Heart right ventricle (tissue), 16 donors: ENCODE results near the gene SBK3. TPM values are rescaled to one million over a fixed set of nuclear protein-coding genes. Genes with fewer than 3 reads are reported as not detected.
"Not testable (repeated sequence)": the region's sequence is repeated elsewhere in the genome, so short reads cannot be mapped to it uniquely, and the experiment has no call there.

ENCODE experiments used
- ATAC-seq, 8 donors: fragments of 200-7000 bp; cut with Tn5 transposase; one replicate each; pipeline ENCODE4 v1.9.1; 2020; ENCODE audit warnings: mild to moderate bottlenecking in 8 of 8, moderate library complexity in 8 of 8, moderate number of reproducible peaks in 1 of 8
- DNase-seq, 2 donors: peaks; one replicate each; pipeline ENCODE4 v3.0.0-alpha.2; 2020
- H3K27ac ChIP-seq, 10 donors: fragments of 200-600 bp; sonication (generic) in 2 of 10; one replicate each; pipeline versions ENCODE4 v1.5.0 to v1.8.0; 2020 to 2022; ENCODE audit warnings: mild to moderate bottlenecking in 3 of 10
- H3K27me3 ChIP-seq, 7 donors: fragments of 200-600 bp; one replicate each; pipeline ENCODE4 v1.8.0; 2021 to 2022; ENCODE audit warnings: mild to moderate bottlenecking in 2 of 7
- H3K36me3 ChIP-seq, 9 donors: fragments of 200-600 bp; sonication (generic) in 1 of 9; one replicate each; pipeline versions ENCODE4 v1.5.0 to v1.8.0; 2020 to 2022; ENCODE audit warnings: mild to moderate bottlenecking in 2 of 9
- H3K4me1 ChIP-seq, 9 donors: fragments of 200-600 bp; sonication (generic) in 1 of 9; one replicate each; pipeline versions ENCODE4 v1.5.0 to v1.8.0; 2020 to 2022; ENCODE audit warnings: mild to moderate bottlenecking in 4 of 9
- H3K4me3 ChIP-seq, 10 donors: fragments of 200-600 bp; sonication (generic) in 2 of 10; one replicate each; pipeline versions ENCODE4 v1.5.0 to v1.8.0; 2020 to 2022; ENCODE audit warnings: mild to moderate bottlenecking in 7 of 10, moderate library complexity in 2 of 10
- H3K9me3 ChIP-seq, 11 donors: fragments of 200-600 bp in 10 of 11; sonication (generic) in 2 of 11; one replicate each; pipeline versions ENCODE4 v1.5.0 to v1.8.0; 2013 to 2022; ENCODE audit warnings: mild to moderate bottlenecking in 2 of 11, control low read depth in 1 of 11, moderate library complexity in 1 of 11
- CTCF ChIP-seq, 9 donors: fragments of 200-600 bp; sonication (generic) in 2 of 9; IDR thresholded peaks; one replicate each; pipeline versions ENCODE4 v1.5.0 to v1.8.0; 2021 to 2022; ENCODE audit warnings: antibody characterized with exemption in 9 of 9, mild to moderate bottlenecking in 5 of 9, moderate library complexity in 1 of 9
- WGBS, 2 donors: extraction: QIAGEN DNeasy Blood & Tissue Kit; methylation state at CpG; one replicate each; pipeline ENCODE4 v1.1.7; 2013; ENCODE audit warnings: inconsistent platforms in 1 of 2; 5-methylcytosine and 5-hydroxymethylcytosine counted together
- intact Hi-C, 10 donors: fragments of 100-400 bp; cut with DNase I; formaldehyde crosslinking; loops; one replicate each; pipeline versions ENCODE4 v1.11.1 to v1.14.2; 2022
- polyA plus RNA-seq, 2 donors: library from polyadenylated mRNA; stranded (reverse); fragments of 200-250 nt; gene quantifications; one replicate each; pipeline ENCODE4 v1.2.3, GENCODE V29; 2013
- total RNA-seq, 10 donors: library from RNA; stranded (reverse); fragmentation: NEBNext Ultra II Directional in 3 of 10; extraction: Animal tissue kit (Norgen Biotek cat#: 25700) in 3 of 10; gene quantifications; one replicate each; pipeline versions ENCODE4 v1.2.1 to v1.2.4, GENCODE V29; 2021 to 2023
- donor health status: Arrhythmogenic right ventricular cardiomyopathy.
- donor health status: ischemic (EF 13 %, LVEDD 7.1; RV severe dilation, severe dysfunction).
- donor health status: healthy with polysubstance abuse.
- donor health status: DM: no; HTN: yes; CAD: no.
- donor health status: DM: no; HTN: no; CAD: no.
- donor health status: ischemic (EF 25% LVEDD 6.9; RV normal size, moderate dysfunction).
- donor health status: ischemic (EF 25% LVEDD 5.7; RV mildly dilated, moderate dysfunction).
- donor health status: healthy.
- donor health status: DM: yes; HTN: yes; CAD: no.
- donor health status: Ischemic cardiomyopathy.
- donor health status: ischemic (EF 35%, LVEDD 5.7; RV mildly dilated, moderate dysfunction).
- donor health status: nonischemic (EF 11% LVEDD 7.7; RV severe dilation, severe dysfunction).
- donor health status: DM: yes; HTN: yes; CAD: no.
- donor health status: PGD.
- donor health status: ischemic (EF 29% LVEDD 5.4; RV normal size, mild dysfunction).
- donor health status: nonischemic (EF 23%, LVEDD 6.1; RV moderate dilation, normal function).

SBK3 gene
- total and polyA plus RNA-seq, 12 donors: 2.0 to 33.3 (median 7.3) TPM

- Histone ChIP-seq H3K36me3 (no peaks in the 10 kb centered on the region), H3K27me3 (no peaks in the 10 kb centered on the region), H3K4me3 (no peak overlapping the region), H3K27ac (no peak overlapping the region), H3K9me3 (no peaks in the 10 kb centered on the region), H3K4me1 (no peaks in the 10 kb centered on the region)
- no peak for TF ChIP-seq CTCF (IDR thresholded peaks at IDR 0.05)
- DNase-seq (no peak), ATAC-seq (peak in 1 of 8 donors; percentile 5)
- 94 to 97% methylated on average over 10 to 11 of the region's 11 CpGs for WGBS, 2 donors
- intact Hi-C loops: no loop called here
Observed at GRCh38 chr19:55536366-55536765, 9.0 kb downstream of the SBK3 start.

- ATAC-seq (no peak), DNase-seq (no peak)
- intact Hi-C loops: no loop called here
- H3K4me1 ChIP-seq: no peaks in the 10 kb centered on the region
- no peak overlapping the region for H3K27ac ChIP-seq
- no peaks in the 10 kb centered on the region for H3K27me3 ChIP-seq
- no peak for TF ChIP-seq CTCF (IDR thresholded peaks at IDR 0.05)
- no peaks in the 10 kb centered on the region for H3K36me3 ChIP-seq
- H3K9me3 ChIP-seq: no peaks in the 10 kb centered on the region
- H3K4me3 ChIP-seq: no peak overlapping the region
- 88 to 89% methylated on average over 22 of the region's 22 CpGs for WGBS, 2 donors
Observed at GRCh38 chr19:55535965-55536350, 9.4 kb downstream of the SBK3 start.

- H3K9me3 ChIP-seq: no peaks in the 10 kb centered on the region
- no peak for TF ChIP-seq CTCF (IDR thresholded peaks at IDR 0.05)
- DNase-seq (no peak), ATAC-seq (peak in 1 of 8 donors; percentile 6)
- 84 to 86% methylated on average over 12 of the region's 12 CpGs for WGBS, 2 donors
- intact Hi-C loops: no loop called here
- H3K36me3 ChIP-seq: no peaks in the 10 kb centered on the region
- no peaks in the 10 kb centered on the region for H3K4me1 ChIP-seq
- H3K27me3 ChIP-seq: no peaks in the 10 kb centered on the region
- no peak overlapping the region for H3K27ac ChIP-seq
- no peak overlapping the region for H3K4me3 ChIP-seq
Observed at GRCh38 chr19:55535173-55535964, 10.0 kb downstream of the SBK3 start.

GRCh38 chr19:55534280-55534679, 11.1 kb downstream of the SBK3 start:
- H3K9me3 ChIP-seq, ATAC-seq, H3K27ac ChIP-seq, H3K27me3 ChIP-seq, H3K4me3 ChIP-seq, DNase-seq, H3K4me1 ChIP-seq, intact Hi-C loops, H3K36me3 ChIP-seq: not testable (repeated sequence)
- 85% methylated on average over 7 of the region's 7 CpGs for WGBS, 2 donors

GRCh38 chr19:55530996-55531395, 14.3 kb downstream of the SBK3 start:
- ATAC-seq: no peak
- peaks cover 0 to 9% (median 8%) of the 10 kb centered on the region in 9 donors for H3K4me1 ChIP-seq
- H3K27ac ChIP-seq: no peak overlapping the region
- no peak for DNase-seq
- no peaks in the 10 kb centered on the region for H3K9me3 ChIP-seq
- whole genome bisulfite sequencing, 2 donors: 89 to 92% methylated on average over 26 of the region's 26 CpGs
- intact Hi-C loops: no loop called here
- H3K27me3 ChIP-seq: peaks cover 0 to 9% (median 0%) of the 10 kb centered on the region in 7 donors
- H3K4me3 ChIP-seq: no peak overlapping the region
- TF ChIP-seq CTCF (IDR thresholded peaks at IDR 0.05): no peak
- H3K36me3 ChIP-seq: no peaks in the 10 kb centered on the region
